ENCODE data around the gene NFX1.
"Not testable (repeated sequence)": the region's sequence is repeated elsewhere in the genome, so short reads cannot be mapped to it uniquely, and the experiment has no call there.

NFX1 gene

GRCh38 chr9:33332011-33332410, 41.7 kb downstream of the NFX1 start:
- H3K4me3 ChIP-seq (ENCODE audit: low read depth, low read length): no peak overlapping the region
- no peak for DNase-seq (ENCODE audit: low read depth)
- no peak for TF ChIP-seq CTCF (IDR thresholded peaks at IDR 0.05; ENCODE audit: low read depth, low read length, missing control alignments)

DNA sequence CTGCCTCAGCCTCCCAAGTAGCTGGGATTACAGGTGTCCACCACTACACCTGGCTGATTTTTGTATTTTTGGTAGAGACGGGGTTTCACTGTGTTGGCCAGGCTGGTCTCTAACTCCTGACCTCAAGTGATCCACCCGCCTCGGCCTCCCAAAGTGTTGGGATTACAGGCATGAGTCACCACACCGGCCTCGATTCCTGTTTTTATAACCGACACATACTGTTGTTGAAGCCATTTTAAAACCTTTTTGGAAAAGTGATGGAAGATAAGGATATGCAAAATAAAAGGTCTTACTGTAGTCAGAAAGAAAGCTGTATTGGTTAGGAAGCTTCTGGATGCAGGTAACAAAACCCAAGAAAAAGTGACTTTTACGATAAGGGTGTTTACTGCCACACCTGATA, 42.6 kb downstream of the NFX1 start:
- H3K4me3 ChIP-seq (ENCODE audit: low read depth, low read length); DNase-seq (ENCODE audit: low read depth): not testable (repeated sequence)

GRCh38 chr9:33340186-33340585, 49.9 kb downstream of the NFX1 start:
- DNase-seq (ENCODE audit: low read depth): no peak
- H3K4me3 ChIP-seq (ENCODE audit: low read depth, low read length): no peak overlapping the region
- no peak for TF ChIP-seq CTCF (IDR thresholded peaks at IDR 0.05; ENCODE audit: low read depth, low read length, missing control alignments)

DNA sequence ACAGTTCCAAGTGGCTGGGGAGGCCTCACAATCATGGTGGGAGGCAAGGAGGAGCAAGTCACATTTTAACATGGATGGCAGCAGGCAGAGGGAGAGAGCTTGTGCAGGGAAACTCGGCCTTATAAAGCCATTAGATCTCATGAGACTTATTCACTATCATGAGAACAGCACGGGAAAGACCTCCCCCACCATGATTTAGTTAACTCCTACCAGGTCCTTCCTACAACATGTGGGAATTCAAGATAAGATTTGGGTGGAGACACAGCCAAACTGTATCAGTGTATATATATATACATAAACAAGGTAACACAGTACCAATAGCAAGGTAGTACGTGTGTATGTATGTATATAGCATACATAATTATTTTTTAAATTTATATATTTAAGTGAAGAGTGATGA, 50.9 kb downstream of the NFX1 start:
- no peak for TF ChIP-seq CTCF (IDR thresholded peaks at IDR 0.05; ENCODE audit: low read depth, low read length, missing control alignments)
- DNase-seq (ENCODE audit: low read depth): no peak

GRCh38 chr9:33344145-33344544, 53.8 kb downstream of the NFX1 start:
- no peak for DNase-seq (ENCODE audit: low read depth)
- H3K4me3 ChIP-seq (ENCODE audit: low read depth, low read length): no peak overlapping the region
- TF ChIP-seq CTCF (IDR thresholded peaks at IDR 0.05; ENCODE audit: low read depth, low read length, missing control alignments): no peak

More for the DNA sequence above, 50.9 kb downstream of the NFX1 start:
- H3K4me3 ChIP-seq (ENCODE audit: low read depth, low read length): no peak overlapping the region

GRCh38 chr9:33346564-33346963, 56.2 kb downstream of the NFX1 start:
- DNase-seq (ENCODE audit: low read depth): no peak
- no peak overlapping the region for H3K4me3 ChIP-seq (ENCODE audit: low read depth, low read length)
- TF ChIP-seq CTCF (IDR thresholded peaks at IDR 0.05; ENCODE audit: low read depth, low read length, missing control alignments): no peak

GRCh38 chr9:33348998-33349397, 58.7 kb downstream of the NFX1 start:
- TF ChIP-seq CTCF (IDR thresholded peaks at IDR 0.05; ENCODE audit: low read depth, low read length, missing control alignments): no peak
- no peak for DNase-seq (ENCODE audit: low read depth)
- no peak overlapping the region for H3K4me3 ChIP-seq (ENCODE audit: low read depth, low read length)

- TF ChIP-seq CTCF (IDR thresholded peaks at IDR 0.05; ENCODE audit: low read depth, low read length, missing control alignments): no peak
- DNase-seq (ENCODE audit: low read depth): no peak
- no peak overlapping the region for H3K4me3 ChIP-seq (ENCODE audit: low read depth, low read length)
Observed at GRCh38 chr9:33349743-33350142, 59.4 kb downstream of the NFX1 start.

All from GM12864 (cell line).